Testis (tissue), 2 donors: Measurements from ENCODE around the gene IL17REL.

Experiments used
- POLR2A ChIP-seq: fragments of 450-650 bp; IDR thresholded peaks from one replicate; pipeline ENCODE4 v1.6.1; 2017; ENCODE audit warnings: antibody characterized with exemption, mild to moderate bottlenecking, moderate library complexity
- TF ChIP-seq, protein P1 (sequence below), 3 experiments: fragments of 450-650 bp in 2 of 3; fragments of 200-600 bp in 1 of 3; sonication (generic) in 1 of 3; IDR thresholded peaks; one replicate each; pipeline ENCODE4 v1.5.1; 2016 to 2019; ENCODE audit warnings: antibody characterized with exemption in 3 of 3, mild to moderate bottlenecking in 2 of 3, moderate library complexity in 1 of 3

- TF ChIP-seq POLR2A = no peak
- TF ChIP-seq, protein P1, sequence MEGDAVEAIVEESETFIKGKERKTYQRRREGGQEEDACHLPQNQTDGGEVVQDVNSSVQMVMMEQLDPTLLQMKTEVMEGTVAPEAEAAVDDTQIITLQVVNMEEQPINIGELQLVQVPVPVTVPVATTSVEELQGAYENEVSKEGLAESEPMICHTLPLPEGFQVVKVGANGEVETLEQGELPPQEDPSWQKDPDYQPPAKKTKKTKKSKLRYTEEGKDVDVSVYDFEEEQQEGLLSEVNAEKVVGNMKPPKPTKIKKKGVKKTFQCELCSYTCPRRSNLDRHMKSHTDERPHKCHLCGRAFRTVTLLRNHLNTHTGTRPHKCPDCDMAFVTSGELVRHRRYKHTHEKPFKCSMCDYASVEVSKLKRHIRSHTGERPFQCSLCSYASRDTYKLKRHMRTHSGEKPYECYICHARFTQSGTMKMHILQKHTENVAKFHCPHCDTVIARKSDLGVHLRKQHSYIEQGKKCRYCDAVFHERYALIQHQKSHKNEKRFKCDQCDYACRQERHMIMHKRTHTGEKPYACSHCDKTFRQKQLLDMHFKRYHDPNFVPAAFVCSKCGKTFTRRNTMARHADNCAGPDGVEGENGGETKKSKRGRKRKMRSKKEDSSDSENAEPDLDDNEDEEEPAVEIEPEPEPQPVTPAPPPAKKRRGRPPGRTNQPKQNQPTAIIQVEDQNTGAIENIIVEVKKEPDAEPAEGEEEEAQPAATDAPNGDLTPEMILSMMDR (IDR thresholded peaks at IDR 0.05) = no peak
Measured at GRCh38 chr22:49997251-49997599, 15.3 kb downstream of the IL17REL start.
